ENCODE data around the gene SOX18.

Gene SOX18

GRCh38 chr20:64030371-64031134 lies 18.9 kb downstream of the SOX18 start:
- TF ChIP-seq EZH2 (IDR thresholded peaks at IDR 0.05) (no peak), POLR2AphosphoS5 (IDR thresholded peaks at IDR 0.05; ENCODE audit: borderline replicate concordance, low read depth, low read length) (no peak), FOXP2 (optimal IDR thresholded peaks at IDR 0.05; ENCODE audit: control extremely low read depth, extremely low read length, insufficient read depth) (no peak)
- no peak overlapping the region for H3K4me3 ChIP-seq
- H3K9ac ChIP-seq (ENCODE audit: insufficient read length): no peak overlapping the region
- no peak for DNase-seq (ENCODE audit: low read depth, low spot score)
- H3K27ac ChIP-seq: no peak overlapping the region
- no peaks in the 10 kb centered on the region for H3K9me3 ChIP-seq (ENCODE audit: low read depth, low read length)
- peaks cover 46% of the 10 kb centered on the region; the same call in 1 of the 2 replicates for H3K36me3 ChIP-seq (ENCODE audit: insufficient read depth, low read length)

- Histone ChIP-seq H3K4me3 (no peak overlapping the region), H3K36me3 (ENCODE audit: insufficient read depth, low read length) (peaks cover 55% of the 10 kb centered on the region; the same call in 1 of the 2 replicates), H3K9ac (ENCODE audit: insufficient read length) (no peak overlapping the region), H3K27ac (no peak overlapping the region), H3K9me3 (ENCODE audit: low read depth, low read length) (no peaks in the 10 kb centered on the region)
- no peak for TF ChIP-seq EZH2 (IDR thresholded peaks at IDR 0.05)
- no peak for TF ChIP-seq FOXP2 (optimal IDR thresholded peaks at IDR 0.05; ENCODE audit: control extremely low read depth, extremely low read length, insufficient read depth)
- TF ChIP-seq POLR2AphosphoS5 (IDR thresholded peaks at IDR 0.05; ENCODE audit: borderline replicate concordance, low read depth, low read length): no peak
- DNase-seq (ENCODE audit: low read depth, low spot score): no peak
Observed at GRCh38 chr20:64029293-64030117, 19.9 kb downstream of the SOX18 start.

GRCh38 chr20:64027981-64028685 lies 21.3 kb downstream of the SOX18 start:
- H3K4me3 ChIP-seq: no peak overlapping the region

GRCh38 chr20:64025826-64026412 lies 23.5 kb downstream of the SOX18 start:
- H3K9ac ChIP-seq (ENCODE audit: insufficient read length): no peak overlapping the region
- H3K4me3 ChIP-seq: no peak overlapping the region
- H3K36me3 ChIP-seq (ENCODE audit: insufficient read depth, low read length): peaks cover 76% of the 10 kb centered on the region; the same call in 1 of the 2 replicates
- DNase-seq (ENCODE audit: low read depth, low spot score): no peak
- H3K9me3 ChIP-seq (ENCODE audit: low read depth, low read length): no peaks in the 10 kb centered on the region
- no peak overlapping the region for H3K27ac ChIP-seq
- TF ChIP-seq POLR2AphosphoS5 (IDR thresholded peaks at IDR 0.05; ENCODE audit: borderline replicate concordance, low read depth, low read length) (no peak), FOXP2 (optimal IDR thresholded peaks at IDR 0.05; ENCODE audit: control extremely low read depth, extremely low read length, insufficient read depth) (no peak), EZH2 (IDR thresholded peaks at IDR 0.05) (no peak)

More at GRCh38 chr20:64027981-64028685, 21.3 kb downstream of the SOX18 start:
- Histone ChIP-seq H3K36me3 (ENCODE audit: insufficient read depth, low read length) (peaks cover 69% of the 10 kb centered on the region; the same call in 1 of the 2 replicates), H3K9ac (ENCODE audit: insufficient read length) (no peak overlapping the region), H3K9me3 (ENCODE audit: low read depth, low read length) (no peaks in the 10 kb centered on the region), H3K27ac (no peak overlapping the region)
- no peak for DNase-seq (ENCODE audit: low read depth, low spot score)
- TF ChIP-seq EZH2 (IDR thresholded peaks at IDR 0.05) (no peak), POLR2AphosphoS5 (IDR thresholded peaks at IDR 0.05; ENCODE audit: borderline replicate concordance, low read depth, low read length) (no peak), FOXP2 (optimal IDR thresholded peaks at IDR 0.05; ENCODE audit: control extremely low read depth, extremely low read length, insufficient read depth) (no peak)

DNA sequence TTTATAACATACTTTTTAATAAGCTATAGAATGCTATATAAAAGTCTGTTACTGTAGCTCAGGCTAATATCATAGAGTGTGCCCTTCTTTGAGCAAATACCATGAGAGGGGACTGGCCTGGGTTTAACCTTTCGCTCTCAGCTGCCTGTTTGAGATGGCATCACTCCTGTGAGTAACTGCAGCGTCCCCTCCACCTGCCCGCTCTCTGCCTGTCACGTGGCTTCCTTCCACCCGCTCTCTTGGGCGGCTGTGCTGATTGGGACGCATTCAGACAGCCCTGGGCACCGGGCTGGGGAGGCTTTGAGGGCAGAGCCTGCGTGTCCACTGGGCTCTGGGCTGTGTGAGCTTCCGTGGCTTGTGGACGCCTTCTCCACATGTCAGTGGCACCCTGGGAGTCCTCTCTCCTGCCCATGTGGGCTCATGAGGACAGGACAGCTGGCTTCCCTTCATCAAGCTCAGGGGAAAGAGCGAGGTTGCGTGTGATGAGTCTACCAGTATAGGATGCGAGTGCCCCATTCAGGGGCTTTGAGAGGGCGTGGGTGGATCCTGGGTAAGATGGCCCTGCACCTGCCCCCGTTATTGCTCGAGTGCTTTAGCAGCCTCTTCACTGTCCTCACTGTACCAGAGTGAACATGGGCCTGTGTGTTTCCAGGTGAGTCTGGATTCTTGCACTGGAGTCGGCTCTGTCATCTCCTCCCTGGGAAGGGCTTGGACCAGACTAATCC lies 24.2 kb downstream of the SOX18 start:
- DNase-seq (ENCODE audit: low read depth, low spot score): no peak
- no peak overlapping the region for H3K9ac ChIP-seq (ENCODE audit: insufficient read length)
- no peak overlapping the region for H3K4me3 ChIP-seq
- H3K9me3 ChIP-seq (ENCODE audit: low read depth, low read length): no peaks in the 10 kb centered on the region
- no peak overlapping the region for H3K27ac ChIP-seq
- TF ChIP-seq POLR2AphosphoS5 (IDR thresholded peaks at IDR 0.05; ENCODE audit: borderline replicate concordance, low read depth, low read length): no peak
- no peak for TF ChIP-seq EZH2 (IDR thresholded peaks at IDR 0.05)
- TF ChIP-seq FOXP2 (optimal IDR thresholded peaks at IDR 0.05; ENCODE audit: control extremely low read depth, extremely low read length, insufficient read depth): no peak
- H3K36me3 ChIP-seq (ENCODE audit: insufficient read depth, low read length): peaks cover 76% of the 10 kb centered on the region; the same call in 1 of the 2 replicates

DNA sequence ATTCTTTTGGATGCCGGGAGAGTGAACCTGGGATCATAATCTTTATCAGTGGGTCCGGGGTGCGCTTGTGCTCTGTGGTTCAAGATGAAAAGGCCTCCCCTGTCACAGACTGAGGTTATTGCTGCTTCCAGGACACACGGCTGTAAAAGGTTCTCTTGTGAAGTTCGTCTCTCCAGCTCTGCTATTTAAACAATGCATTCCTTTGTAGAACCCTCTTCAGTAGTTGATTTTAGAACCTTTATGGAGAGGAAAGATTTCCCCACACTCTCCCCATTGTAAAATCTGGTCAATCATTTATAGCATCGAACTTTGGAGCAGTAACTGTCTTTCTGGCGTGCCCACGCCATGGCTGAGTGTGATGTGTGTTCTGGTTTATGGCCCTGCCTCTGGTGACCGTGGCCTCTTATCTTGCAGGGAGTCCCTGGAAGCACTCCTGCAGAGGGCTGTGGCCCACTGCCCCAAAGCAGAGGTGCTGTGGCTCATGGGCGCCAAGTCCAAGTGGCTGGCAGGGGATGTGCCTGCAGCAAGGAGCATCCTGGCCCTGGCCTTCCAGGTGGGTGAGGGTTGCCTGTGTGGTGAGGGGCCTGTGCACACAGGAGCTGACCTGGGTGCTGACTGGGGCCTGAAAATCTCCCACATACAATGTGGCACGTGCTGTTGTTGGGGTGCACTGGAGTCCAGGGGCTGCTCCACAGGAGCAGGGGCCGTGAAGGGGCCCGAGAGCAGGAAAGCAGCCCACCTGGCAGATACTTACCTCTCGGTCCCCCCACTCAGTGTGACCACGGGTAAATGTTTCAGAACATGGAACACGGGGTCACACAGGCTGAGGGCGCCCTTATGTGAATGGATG lies 25.1 kb downstream of the SOX18 start:
- Histone ChIP-seq H3K36me3 (ENCODE audit: insufficient read depth, low read length) (peaks cover 73% of the 10 kb centered on the region; the same call in 1 of the 2 replicates), H3K4me3 (no peak overlapping the region), H3K27ac (no peak overlapping the region), H3K9ac (ENCODE audit: insufficient read length) (no peak overlapping the region), H3K9me3 (ENCODE audit: low read depth, low read length) (no peaks in the 10 kb centered on the region)
- no peak for TF ChIP-seq POLR2AphosphoS5 (IDR thresholded peaks at IDR 0.05; ENCODE audit: borderline replicate concordance, low read depth, low read length)
- TF ChIP-seq EZH2 (IDR thresholded peaks at IDR 0.05): no peak
- no peak for TF ChIP-seq FOXP2 (optimal IDR thresholded peaks at IDR 0.05; ENCODE audit: control extremely low read depth, extremely low read length, insufficient read depth)
- no peak for DNase-seq (ENCODE audit: low read depth, low spot score)
